NCI-H345 treated with DMSO at 0.1 percent for 48 hours (cell line): ENCODE results near the gene NT5DC3.
"Not testable (repeated sequence)": the region's sequence is repeated elsewhere in the genome, so short reads cannot be mapped to it uniquely, and the experiment has no call there.

Experiments
- DNase-seq: peaks from one replicate; lab custom pipeline; 2025; ENCODE audit not compliant: unreplicated experiment; lab: John Stamatoyannopoulos, UW

The NT5DC3 gene

DNA sequence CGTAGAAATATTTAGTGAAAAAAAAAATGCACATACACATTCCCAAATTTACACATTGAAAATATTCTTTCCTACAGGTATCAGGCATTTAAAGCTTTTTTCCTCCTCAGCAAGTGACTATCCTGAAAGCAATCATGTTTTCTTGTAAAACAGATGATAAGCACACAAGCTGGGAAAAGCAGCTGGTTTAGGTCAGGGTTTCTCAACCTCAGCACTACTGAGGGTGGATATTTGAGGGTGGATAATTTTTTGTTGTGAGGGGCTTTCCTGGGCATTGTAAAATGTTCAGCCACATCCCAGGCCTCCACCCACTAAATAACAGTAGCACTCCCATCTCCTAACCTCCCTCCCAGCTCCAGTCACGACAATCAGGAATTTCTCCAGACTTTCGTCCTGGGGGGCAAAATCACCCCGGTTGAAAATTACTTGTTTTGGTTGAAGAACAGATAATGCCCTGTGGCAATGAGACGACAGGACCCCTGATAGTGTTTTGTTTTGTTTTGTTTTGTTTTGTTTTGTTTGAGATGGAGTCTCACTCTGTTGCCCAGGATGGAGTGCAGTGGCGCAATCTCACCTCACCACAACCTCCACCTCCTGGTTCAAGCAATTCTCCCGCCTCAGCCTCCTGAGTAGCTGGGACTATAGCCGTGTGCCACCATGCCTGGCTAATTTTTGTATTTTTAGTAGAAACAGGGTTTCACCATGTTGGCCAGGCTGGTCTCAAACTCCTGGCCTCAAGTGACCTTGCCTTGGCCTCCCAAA, 15.0 kb upstream of the NT5DC3 start:
- no peak for DNase-seq

DNA sequence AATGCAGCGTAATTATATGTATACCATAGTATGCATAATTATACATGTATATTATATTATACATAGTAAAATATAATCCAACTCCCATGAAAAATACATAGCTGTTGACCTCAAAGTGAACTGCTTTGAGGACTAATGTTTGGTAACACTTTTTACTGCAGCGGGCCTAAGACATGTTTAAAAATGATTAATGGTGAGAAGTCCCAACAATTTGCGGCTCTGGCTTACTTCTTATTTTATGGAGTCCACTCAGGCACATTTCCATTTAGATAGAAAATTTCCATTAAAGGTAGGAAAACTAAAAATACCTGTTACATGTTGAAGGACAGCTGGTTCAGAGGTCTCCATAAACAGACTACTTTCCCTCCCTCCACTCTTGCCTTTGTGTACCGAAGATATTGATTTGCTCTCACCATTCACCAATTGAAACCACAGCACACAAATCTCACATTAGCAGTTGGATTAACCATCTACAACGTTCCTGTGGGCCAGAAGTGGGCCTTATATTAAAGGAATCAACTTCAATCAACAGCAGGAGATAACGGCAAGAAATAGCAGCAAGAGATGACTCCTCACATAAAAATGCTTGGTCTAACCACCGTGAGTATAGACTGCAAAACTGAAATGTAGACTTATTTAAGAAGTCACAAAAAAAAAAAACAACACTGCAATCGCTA, 14.1 kb upstream of the NT5DC3 start:
- no peak for DNase-seq

DNA sequence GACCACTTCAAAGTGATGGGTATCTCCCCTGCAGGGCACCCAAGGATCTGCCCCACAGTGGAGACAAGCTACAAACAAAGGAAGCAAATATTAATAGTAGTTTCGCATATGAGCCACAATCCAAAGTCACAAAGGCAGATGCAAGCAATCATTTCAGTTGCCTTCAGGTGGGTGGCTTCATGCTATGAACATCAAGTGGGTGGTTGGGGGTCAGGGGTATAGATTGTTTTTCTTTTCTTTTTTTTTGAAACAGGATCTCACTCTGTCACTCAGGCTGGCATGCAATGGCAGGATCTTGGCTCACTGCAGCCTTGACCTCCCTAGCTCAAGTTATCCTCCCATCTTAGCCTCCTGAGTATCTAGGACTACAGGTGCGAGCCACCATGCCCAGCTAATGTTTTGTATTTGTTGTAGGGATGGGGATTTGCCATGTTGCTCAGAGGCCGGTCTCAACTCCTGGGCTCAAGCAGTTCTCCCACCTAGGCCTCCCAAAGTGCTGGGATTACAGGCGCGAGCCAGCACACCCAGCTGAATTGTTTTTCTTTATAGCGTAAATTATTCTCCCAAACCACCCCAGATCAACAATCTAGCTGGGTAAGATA, 13.4 kb upstream of the NT5DC3 start:
- DNase-seq: peak; percentile 24

DNA sequence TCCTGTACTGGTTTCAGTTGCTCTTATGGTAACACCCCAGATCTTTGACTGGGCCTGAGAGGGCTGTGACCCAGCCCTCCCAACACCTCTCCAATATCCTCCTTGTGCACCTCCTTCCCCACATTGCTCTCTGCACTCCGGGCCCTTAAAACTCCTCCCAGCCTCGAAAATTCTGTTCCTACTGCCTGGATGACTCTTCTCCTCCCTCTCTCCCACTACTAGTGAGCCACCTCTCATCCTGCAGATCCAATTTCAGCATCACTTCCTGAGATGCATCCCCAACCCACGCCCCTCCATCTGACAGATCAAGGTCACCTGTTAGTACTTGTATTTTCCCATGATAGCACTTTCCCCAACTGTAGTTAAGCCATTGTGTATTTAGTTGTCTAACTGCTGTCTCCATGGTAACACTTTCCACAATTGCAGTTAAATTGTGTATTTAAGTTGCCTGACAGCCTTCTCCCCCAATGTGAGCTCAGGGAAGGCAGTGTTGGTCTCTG, 11.5 kb upstream of the NT5DC3 start:
- DNase-seq: peak; percentile 91

DNA sequence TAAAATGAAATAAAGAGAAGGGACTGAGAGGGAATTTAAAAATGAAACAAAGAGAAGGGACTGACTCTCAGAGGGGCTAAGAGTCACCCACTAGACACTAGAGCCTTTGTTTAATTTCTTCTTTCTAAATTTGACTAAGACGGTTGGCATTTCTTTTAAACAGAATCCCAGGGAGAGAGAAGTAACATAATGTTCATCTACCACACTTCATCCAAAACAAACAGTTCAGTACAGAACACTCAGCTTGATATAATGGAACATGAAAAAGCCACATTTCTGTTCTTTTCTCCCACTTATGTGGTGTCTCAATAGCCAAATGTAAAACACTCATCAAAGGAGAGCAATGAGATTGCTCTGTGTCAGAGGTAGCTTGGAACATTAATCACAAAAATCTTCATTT, 10.1 kb upstream of the NT5DC3 start:
- no peak for DNase-seq

DNA sequence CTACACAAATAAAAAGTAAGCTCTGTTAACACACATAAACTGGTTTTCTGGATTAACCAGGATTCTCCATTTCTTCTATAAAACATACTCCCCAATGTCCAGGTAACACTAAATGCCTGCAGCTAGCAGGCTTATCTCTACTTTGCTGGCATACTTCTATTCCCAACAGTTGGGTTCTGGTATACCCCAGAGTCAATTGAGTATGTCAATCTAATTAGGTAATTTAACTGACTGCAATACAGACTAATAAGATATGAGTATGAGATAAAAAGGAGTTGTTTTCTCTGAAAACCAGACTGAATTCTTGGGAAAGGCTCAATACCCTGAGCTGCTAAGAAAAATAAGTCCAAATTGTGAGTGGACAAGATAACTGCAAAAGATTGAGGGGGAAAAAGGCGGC, 9.4 kb upstream of the NT5DC3 start:
- DNase-seq: no peak

DNA sequence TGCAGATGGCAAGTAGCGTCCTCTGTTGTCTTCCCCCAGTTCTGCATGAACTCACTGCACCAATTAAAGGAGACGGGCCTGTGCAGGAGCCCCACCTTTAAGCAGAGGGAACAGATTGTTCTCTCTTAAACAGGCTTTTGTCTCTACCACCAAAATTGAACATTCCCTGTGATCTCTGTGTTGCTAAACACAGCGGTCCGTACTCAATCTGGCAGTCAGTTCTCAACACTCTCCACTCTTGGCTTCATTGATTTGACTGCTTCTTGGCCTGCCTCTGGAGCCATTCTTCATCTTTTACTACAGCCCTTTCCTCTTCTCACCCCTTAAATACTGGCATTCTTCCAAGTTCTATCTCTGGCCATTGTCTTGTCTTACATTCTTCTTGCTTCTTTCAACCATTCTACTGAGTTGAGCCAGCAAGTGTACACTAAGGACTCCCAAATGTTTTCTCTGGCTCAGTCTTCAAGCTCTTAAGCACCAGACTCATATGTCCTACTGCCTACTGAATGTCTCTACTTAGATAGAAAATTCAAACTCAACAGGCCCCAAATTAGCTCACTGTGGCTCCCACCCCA, 8.0 kb upstream of the NT5DC3 start:
- no peak for DNase-seq

DNA sequence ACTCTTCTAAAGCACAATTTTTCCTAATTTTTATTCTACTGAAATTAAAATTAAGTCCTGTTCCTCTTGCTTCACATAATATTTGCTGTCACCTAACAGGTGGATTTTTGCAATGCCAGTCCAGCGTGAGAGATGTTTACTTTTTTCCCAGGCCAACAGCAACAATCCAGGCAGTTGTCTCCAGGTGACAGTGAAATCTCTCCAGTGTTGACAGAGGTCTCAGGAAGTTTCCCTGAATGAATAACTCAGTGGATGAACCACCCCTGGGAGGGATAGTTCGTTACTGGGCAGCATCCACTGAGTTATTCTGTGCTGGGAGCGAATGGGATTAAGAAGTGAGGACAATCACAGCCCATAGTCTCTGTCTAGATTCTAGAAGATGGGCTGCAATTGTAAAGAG, 7.1 kb upstream of the NT5DC3 start:
- DNase-seq: no peak

DNA sequence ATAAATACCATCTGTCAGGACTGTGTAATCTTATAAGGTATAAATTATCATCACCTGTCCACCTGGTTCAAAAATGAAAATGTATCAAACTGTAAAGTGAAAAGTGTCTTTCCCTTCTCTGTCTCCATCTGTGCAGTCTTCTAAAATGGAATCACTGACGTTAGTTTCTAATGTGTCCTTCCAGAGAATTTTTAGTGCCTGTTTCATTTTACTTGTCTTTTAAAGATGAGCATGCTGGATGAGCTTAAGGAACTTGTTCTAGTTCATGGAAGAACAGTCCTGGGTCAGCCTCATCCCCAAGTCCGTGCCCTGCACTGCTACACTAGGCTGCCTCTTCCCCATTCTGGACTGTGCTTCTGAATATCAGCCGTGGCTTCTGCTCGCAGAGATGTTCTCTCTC, 5.4 kb upstream of the NT5DC3 start:
- DNase-seq: no peak

DNA sequence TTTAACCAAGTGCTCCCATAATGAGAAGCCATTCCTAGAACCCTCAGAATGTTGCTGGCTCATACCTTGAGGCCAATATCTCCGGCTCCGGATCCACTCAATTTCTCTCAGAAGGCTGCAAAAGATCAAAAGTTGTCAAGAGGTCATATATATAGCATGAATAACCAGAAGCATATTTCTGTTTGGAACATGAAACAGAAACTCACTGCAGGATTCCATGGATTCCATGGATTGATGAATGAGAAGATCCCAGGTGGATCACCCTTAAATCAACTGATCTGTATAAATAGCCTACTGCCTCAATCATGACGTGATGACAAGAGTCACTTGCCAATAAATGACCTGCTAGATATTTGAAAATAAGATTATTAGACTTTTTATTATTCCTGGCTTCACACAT, 3.3 kb upstream of the NT5DC3 start:
- DNase-seq: no peak

DNA sequence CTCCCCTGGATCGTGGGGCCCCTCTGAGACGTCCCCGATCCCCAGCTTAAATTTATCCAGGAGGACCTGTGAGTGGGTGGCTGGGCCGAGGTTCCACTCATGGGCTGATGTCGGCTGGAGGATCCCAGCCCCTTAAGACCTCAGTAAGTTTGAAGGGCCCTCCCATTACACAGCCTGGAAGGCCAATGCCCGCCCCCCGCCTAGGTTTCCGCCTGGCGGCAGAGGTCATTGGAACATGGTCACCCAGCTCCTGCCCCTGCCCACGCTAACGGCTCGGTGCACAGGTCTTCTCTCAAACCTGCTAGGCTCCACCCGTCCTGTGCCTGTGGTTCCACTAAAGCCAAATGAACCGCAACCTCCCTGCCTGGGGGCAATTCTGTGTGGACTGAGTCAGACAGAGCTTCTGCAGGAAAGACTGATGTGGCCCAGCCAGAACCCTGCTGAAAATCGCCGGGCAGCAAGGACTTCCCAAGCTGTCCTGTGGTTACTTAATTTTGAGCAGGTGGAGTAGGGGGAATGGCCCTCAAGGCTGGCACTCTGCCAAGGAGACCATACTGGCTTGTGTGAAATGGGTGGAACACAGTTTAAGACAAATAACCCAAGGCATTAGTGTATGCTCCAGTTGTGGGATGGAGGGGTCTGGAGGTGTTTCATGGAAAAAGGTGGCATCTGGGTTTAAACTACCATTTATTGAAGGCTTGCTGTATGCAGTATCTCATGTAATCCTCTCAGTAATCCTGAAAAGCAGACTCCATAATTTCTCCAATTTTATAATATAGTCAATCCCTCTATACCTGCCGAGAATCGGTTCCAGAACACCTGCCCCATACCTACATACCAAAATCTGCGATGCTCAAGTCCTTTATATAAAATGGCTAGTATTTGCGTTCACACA, 903 bp upstream of the NT5DC3 start:
- peak; percentile 82 for DNase-seq

DNA sequence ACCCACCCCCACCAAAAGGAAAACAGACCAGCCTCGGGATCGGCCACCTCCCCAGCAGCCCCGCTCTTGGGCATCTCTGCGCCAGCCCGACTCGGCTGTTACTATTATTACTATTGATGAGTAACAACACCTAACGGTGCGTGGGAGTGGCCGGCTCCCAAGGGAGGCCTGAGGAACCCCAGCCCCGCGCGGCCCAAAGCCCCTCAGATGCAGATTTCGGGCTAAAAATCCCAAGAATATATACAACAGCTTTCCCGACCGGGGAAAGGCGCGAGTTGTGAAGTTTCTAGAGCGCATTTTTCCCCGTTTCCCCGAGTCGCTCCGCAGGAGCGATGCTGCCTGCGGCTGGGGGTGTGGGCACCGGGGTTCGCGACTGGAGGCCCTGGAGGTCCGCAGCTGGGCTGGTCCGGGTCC, 565 bp downstream of the NT5DC3 start:
- no peak for DNase-seq

DNA sequence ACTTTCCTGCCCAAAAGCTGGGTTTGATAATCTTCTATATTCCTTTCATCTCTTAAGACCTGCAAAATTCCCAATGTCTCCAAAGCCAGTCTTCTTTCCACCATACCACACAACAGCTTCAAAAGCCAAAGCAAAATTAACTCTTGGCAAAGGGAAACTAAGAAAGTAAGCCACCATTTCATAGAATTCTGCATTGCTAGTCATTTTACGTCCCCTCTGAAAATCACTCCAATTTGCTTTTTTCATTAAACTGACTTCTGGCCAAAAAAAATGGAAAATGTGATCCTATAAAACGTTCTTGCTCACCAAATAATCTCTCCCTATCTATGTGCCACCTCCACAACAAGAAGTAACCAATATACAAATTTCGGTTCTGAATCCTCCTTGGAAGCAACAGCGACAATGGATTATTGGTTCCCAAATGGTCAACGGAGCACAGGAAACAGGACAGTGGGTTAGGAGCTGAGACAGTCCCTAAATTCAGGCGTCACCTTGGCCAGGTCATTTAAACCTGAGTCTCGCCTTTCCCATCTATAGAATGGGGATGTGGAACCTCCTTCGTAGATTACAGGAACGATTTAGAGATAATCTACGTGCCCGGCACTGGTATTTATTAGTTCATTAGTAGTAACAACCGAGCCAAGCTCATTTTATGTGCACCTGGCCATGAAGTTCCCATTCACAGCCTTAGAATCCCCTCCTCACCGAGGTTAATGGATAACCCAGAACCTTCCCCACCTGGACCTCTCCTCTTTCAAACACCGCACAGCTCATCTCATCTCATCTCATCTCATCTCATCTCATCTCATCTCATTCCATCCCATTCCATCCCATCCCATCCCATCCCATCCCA, 1.2 kb downstream of the NT5DC3 start:
- no peak for DNase-seq

DNA sequence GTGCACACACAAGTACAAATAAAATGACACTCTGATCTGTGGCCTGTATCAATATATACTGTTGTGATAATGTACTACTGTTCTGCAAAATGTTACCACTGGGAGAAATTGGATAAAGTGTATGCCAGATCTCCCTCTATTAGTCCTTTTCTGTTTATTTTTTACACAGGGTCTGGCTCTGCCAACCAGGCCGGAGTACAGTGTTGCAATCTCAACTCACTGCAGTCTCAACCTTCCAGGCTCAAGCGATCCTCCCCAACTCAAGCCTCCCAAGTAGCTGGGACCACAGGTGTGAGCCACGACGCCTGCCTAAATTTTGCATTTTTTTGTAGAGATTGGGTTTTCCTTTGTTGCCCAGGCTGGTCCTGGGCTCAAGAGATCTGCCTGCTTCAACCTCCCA, 1.9 kb downstream of the NT5DC3 start:
- DNase-seq: no peak

DNA sequence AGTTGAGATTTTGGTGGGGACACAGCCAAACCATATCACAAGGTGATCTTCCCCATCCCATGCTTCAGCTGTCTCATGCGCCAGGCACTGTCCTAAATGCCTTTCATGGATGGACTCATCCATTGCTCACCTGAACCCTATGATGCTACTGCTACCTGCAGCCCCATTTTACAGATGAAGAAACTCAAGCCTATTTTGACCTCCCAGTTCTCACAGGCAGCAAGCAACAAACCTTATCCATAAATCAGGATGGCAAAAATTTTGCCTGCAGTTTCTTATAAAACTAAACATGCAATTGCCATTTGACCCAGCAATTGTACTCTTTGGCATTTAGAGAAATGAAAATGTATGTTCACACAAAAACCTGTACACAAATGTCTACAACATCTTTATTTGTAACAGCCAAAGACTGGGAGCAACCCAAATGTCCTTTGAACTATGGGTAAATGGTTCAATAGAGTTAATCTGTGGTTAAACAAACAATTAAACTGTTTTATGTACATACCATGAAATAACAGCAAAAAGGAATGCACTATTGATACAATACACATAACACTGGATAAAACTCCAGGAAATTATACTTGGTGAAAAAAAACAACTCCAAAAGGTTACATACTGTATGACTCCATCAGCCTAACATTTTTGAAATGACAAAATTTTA, 2.6 kb downstream of the NT5DC3 start:
- no peak for DNase-seq

DNA sequence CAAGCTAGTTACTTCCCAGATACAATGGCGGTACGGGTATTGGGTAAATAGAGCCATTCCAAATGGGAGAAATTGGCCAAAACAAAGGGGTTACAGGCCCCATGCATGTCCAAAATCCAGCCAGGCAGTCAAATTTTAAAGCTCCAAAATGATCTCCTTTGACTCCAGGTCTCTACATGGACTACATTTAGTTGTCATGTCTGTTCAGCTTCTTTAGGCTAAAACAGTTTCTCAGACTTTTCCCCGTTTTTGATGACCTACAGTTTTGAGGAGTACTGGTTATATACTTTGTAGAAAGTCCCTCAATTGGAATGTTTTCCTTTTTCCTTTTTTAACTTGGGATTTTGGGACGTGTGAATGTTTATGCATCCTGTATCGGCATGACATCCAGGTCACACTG, 4.7 kb downstream of the NT5DC3 start:
- DNase-seq: no peak

DNA sequence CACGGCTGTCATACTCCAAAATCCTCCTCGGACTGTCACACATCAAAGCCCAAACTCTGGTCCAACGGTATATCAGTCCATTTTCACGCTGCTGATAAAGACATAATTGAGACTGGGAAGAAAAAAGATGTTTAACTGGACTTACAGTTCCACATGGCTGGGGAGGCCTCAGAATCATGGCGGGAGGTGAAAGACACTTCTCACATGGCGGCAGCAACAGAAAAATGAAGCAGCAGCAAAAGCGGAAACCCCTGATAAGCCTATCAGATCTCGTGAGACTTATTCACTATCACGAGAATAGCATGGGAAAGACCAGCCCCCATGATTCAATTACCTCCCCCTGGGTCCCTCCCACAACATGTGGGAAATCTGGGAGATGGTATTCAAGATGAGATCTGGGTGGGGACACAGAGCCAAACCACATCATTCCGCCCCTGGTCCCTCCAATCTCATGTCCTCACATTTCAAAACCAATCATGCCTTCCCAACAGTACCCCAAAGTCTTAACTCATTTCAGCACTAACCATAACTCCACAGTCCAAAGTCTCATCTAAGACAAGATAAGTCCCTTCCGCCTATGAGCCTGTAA, 5.2 kb downstream of the NT5DC3 start:
- not testable (repeated sequence) for DNase-seq

DNA sequence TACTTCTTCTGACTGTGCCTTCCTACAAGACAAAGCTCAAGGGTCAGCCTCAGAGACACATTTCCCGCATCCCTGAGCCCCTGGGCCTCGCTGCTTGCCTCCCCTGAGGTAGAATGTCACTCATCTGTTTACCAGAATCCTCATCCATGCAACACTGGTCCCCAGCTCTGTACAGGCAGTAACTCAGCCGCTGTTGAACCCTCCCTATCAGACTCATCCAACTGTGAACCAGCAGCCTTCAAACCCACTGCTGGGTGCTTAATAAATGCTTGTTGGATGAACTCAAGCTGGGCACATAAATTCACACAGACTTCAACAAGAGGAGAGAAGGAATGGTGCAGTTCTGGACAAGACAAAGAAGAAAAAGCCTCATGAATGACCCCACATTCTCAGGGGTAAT, 6.1 kb downstream of the NT5DC3 start:
- DNase-seq: no peak

DNA sequence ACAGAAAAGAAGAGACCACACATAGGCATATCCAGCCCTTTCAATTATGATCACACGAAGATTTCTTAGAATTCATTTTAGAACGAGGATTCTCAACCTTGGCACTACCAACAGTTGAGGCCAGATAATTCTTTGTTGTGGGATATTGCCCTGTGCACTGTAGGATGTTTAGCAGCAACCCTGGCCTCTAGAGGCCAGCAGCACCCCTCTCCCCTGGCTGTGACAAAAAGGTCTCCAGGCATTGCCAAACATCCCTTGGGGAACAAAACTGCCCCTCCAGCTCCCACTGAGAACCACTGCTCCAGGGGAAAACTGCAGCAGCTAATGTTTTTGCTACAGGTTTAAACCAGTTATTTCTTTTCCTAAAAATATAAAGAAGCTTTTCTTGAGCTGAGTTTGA, 7.1 kb downstream of the NT5DC3 start:
- DNase-seq: no peak
